ENCODE measurements around the gene SNX5. TPM values are rescaled to one million over a fixed set of nuclear protein-coding genes. Genes with fewer than 3 reads are reported as not detected.
A peak's percentile ranks its signal among the peaks of the same experiment; 100 is the strongest.

Gene SNX5
- total and polyA plus RNA-seq, 2 experiments from 2014 or later = 105 to 144 TPM

DNA sequence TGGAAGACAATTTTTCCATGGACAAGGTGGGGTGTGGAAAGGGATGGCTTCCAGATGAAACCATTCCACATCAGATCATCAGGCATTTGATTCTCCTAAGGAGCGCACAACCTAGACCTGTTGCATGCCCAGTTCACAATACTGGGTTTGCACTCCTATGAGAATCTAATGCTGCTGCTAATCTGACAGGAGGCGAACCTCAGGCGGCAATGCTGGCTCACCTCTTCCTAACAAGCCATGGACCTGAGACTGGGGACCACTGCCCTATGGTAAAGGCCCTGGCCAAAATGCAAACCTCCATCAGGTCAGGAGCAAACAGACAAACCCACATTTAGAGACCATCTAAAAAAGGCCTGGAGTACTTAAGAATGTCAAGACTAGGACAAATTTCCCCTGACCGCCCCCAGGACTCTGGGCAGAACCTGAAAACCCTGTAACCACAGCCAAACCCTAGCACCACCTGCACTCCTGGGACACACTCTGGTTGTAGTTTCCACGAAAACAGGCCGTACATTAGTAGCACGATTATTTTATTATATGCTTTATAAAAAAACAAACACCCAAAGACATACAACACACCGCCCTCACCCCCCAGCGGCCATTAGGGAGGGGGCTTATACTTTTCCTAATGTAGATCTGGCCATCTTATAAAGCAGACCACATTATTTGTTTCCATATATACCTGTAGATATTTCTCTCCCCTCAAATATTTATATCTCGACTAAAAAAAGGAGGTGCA lies 27.3 kb downstream of the SNX5 start:
- Histone ChIP-seq H3K27ac (peak overlapping the region; percentile 36), H3K4me3 (no peak overlapping the region), H3K36me3 (peaks cover 44% of the 10 kb centered on the region), H3K27me3 (no peaks in the 10 kb centered on the region), H3K4me1 (ENCODE audit: low read depth) (peaks cover 18% of the 10 kb centered on the region), H3K9me3 (ENCODE audit: low read depth) (no peaks in the 10 kb centered on the region)
- no peak for TF ChIP-seq CTCF (IDR thresholded peaks at IDR 0.05; ENCODE audit: low read depth, low read length)
- no peak for DNase-seq (ENCODE audit: low read depth in 1 of 2, low spot score in 1 of 2)

DNA sequence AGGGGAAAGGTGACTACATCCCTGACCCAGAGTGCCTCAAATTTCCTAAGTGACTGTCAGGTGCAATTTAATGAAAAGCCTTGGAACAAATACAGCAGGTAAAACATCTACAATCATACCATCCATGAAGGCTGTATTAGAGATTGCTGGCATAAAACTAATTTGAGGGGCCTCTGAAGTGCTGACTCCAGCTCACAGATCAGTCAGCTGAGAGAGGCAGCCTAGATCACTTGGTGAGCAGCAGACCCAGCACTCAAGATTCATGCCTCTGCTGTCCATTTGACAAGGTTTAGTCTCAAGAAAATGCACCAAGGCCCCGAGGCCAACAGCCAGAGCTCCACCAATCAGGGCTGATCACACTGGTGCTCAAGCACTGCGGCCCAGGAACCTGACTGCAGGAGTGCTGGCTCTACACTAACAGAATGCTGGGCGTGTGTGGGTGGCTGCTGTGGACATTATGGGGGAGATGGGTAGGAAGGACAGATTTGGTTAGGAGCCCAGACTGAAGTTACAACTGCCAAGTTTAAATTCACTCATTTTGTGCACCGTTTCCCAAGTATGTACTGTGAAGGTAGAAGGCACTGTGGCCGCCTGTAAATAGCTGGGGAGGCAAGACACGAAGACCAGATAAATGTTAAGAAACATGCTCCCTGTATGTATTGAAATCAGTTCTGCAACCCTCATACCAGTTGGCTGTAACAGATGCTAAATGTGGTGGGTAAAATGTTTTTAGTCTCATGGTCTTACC lies 28.2 kb downstream of the SNX5 start:
- DNase-seq (ENCODE audit: low read depth in 1 of 2, low spot score in 1 of 2) = peak in 1 of 2 donors; percentile 32
- Histone ChIP-seq H3K36me3 (peaks cover 37% of the 10 kb centered on the region), H3K27ac (peak overlapping the region; percentile 29), H3K4me3 (no peak overlapping the region), H3K9me3 (ENCODE audit: low read depth) (no peaks in the 10 kb centered on the region), H3K4me1 (ENCODE audit: low read depth) (peaks cover 25% of the 10 kb centered on the region), H3K27me3 (no peaks in the 10 kb centered on the region)
- TF ChIP-seq CTCF (IDR thresholded peaks at IDR 0.05; ENCODE audit: low read depth, low read length) = no peak

- Histone ChIP-seq H3K27ac (peak overlapping the region; percentile 67), H3K9me3 (ENCODE audit: low read depth) (no peaks in the 10 kb centered on the region), H3K4me3 (no peak overlapping the region), H3K36me3 (peaks cover 30% of the 10 kb centered on the region), H3K27me3 (no peaks in the 10 kb centered on the region), H3K4me1 (ENCODE audit: low read depth) (peaks cover 25% of the 10 kb centered on the region)
- no peak for TF ChIP-seq CTCF (IDR thresholded peaks at IDR 0.05; ENCODE audit: low read depth, low read length)
- no peak for DNase-seq (ENCODE audit: low read depth in 1 of 2, low spot score in 1 of 2)
Observed at GRCh38 chr20:17939622-17940223, 28.9 kb downstream of the SNX5 start.

DNA sequence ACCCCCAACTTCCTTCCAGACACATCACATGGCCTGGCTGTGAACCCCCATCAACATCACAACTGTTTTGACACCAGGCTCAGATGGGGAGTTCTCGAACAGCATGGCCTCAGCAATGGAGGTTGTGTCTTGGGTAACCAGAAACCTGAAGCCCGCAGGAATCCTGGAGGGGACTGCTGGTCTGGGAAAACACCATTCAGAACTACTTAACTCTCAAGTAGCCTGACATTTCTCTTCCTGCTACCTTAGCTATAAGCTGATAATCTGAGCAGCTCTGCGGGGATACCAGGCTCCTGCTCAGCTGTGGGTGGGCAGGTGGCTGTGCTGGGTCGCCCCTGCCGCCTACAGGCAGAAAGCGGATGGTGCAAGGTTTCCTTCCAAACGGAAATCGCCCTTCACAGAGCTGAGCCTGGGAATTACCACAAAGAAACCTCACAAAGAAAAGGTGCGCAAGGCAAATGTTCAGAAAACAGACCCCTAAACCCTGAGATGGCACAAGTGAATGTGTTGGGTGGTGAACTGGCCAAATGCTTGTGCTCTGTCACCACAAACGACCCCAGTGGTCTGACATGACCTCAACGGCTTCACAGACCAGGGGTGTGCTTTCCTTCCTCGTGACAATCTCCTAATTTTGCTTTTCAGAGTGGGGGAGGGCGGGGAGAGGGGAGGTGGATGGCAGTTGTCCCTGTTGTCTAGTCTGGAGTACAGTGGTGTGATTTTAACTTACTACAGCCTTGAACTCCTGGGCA lies 29.5 kb downstream of the SNX5 start:
- Histone ChIP-seq H3K27me3 (no peaks in the 10 kb centered on the region), H3K4me3 (no peak overlapping the region), H3K4me1 (ENCODE audit: low read depth) (peaks cover 31% of the 10 kb centered on the region), H3K36me3 (peaks cover 26% of the 10 kb centered on the region), H3K9me3 (ENCODE audit: low read depth) (no peaks in the 10 kb centered on the region), H3K27ac (peak overlapping the region; percentile 67)
- DNase-seq (ENCODE audit: low read depth in 1 of 2, low spot score in 1 of 2) = peak; percentile 81 to 92
- peak; percentile 98 for TF ChIP-seq CTCF (IDR thresholded peaks at IDR 0.05; ENCODE audit: low read depth, low read length)
